H1 (cell line): ENCODE data around the gene JAKMIP2. TPM values are rescaled to one million over a fixed set of nuclear protein-coding genes. Genes with fewer than 3 reads are reported as not detected.

Experiments used
- CTCF ChIA-PET: fragments of 300-600 bp; sonication (Branson Sonifier 250); formaldehyde crosslinking; loops from one replicate; lab custom pipeline; 2021; ENCODE audit not compliant: partially characterized antibody; lab: Charles Lee
- POLR2A ChIA-PET: fragments of 300-600 bp; sonication (Branson Sonifier 250); formaldehyde crosslinking; loops from one replicate; lab custom pipeline; 2021; ENCODE audit warnings: inconsistent platforms; ENCODE audit not compliant: partially characterized antibody; lab: Charles Lee
- DNase-seq, 2 experiments: peaks; one replicate each; pipeline versions ENCODE4 v3.0.0 to v3.0.0-alpha.2; 2010 to 2022; ENCODE audit warnings: low spot score in 2 of 2, low read depth in 1 of 2, mixed read lengths in 1 of 2
- FAIRE-seq: peaks from 2 replicates; lab custom pipeline; 2011; peaks lifted over from hg19 to GRCh38; lab: Jason Lieb, UNC
- H2AFZ ChIP-seq: 2 replicates; pipeline ENCODE4 v1.8.1; 2012; ENCODE audit warnings: low read length, inconsistent platforms
- H2AK5ac ChIP-seq: 2 replicates; pipeline ENCODE4 v1.6.1; 2013; ENCODE audit warnings: low read depth, low read length
- H2BK120ac ChIP-seq: replicated peaks from 2 replicates; pipeline ENCODE3; 2013; ENCODE audit warnings: low read depth, low read length, inconsistent platforms
- H2BK12ac ChIP-seq: 2 replicates; pipeline ENCODE4 v1.6.1; 2013; ENCODE audit warnings: low read depth, low read length
- H2BK15ac ChIP-seq: 2 replicates; pipeline ENCODE4 v1.6.1; 2013; ENCODE audit warnings: low read length
- H2BK20ac ChIP-seq: 2 replicates; pipeline ENCODE4 v1.6.1; 2013; ENCODE audit warnings: low read length
- H2BK5ac ChIP-seq: 2 replicates; pipeline ENCODE4 v1.6.1; 2013; ENCODE audit warnings: low read depth, low read length
- H3K14ac ChIP-seq: 2 replicates; pipeline ENCODE4 v1.6.1; 2013; ENCODE audit warnings: inconsistent platforms; ENCODE audit not compliant: insufficient read length
- H3K18ac ChIP-seq: 2 replicates; pipeline ENCODE4 v1.6.1; 2013; ENCODE audit warnings: low read length; ENCODE audit errors: extremely low read depth
- H3K23ac ChIP-seq: 2 replicates; pipeline ENCODE4 v1.6.1; 2013; ENCODE audit warnings: inconsistent platforms; ENCODE audit not compliant: insufficient read length
- H3K23me2 ChIP-seq: 2 replicates; pipeline ENCODE4 v1.6.1; 2013; ENCODE audit warnings: low read depth, low read length
- H3K27ac ChIP-seq: 2 replicates; pipeline ENCODE4 v1.6.1; 2011; ENCODE audit warnings: low read depth, low read length, inconsistent platforms
- H3K27me3 ChIP-seq, 4 experiments: replicated peaks in 1 of 4; 1 replicate in 1 of 4; 2 replicates in 3 of 4; pipeline versions ENCODE4 v1.6.1 to v1.8.1; 2011 to 2013; ENCODE audit warnings: low read length in 3 of 4, mild to moderate bottlenecking in 3 of 4, inconsistent platforms in 2 of 4, mixed read lengths in 2 of 4, moderate library complexity in 1 of 4; ENCODE audit not compliant: control insufficient read depth in 3 of 4, insufficient read depth in 3 of 4; ENCODE audit errors: extremely low read depth in 1 of 4
- H3K36me3 ChIP-seq, 4 experiments: 2 replicates each; pipeline versions ENCODE4 v1.6.1 to v1.8.1; 2011 to 2013; ENCODE audit warnings: mild to moderate bottlenecking in 4 of 4, low read length in 3 of 4, moderate library complexity in 2 of 4, control low read depth in 1 of 4, inconsistent platforms in 1 of 4; ENCODE audit not compliant: insufficient read depth in 4 of 4, control insufficient read depth in 2 of 4
- H3K4ac ChIP-seq: replicated peaks from 2 replicates; pipeline ENCODE3; 2013; ENCODE audit warnings: low read length, low read depth, mixed read lengths, inconsistent platforms; ENCODE audit not compliant: insufficient read length
- H3K4me1 ChIP-seq, 4 experiments: replicated peaks in 1 of 4; 1 replicate in 1 of 4; 2 replicates in 3 of 4; pipeline versions ENCODE4 v1.6.1 to v1.8.1; 2011 to 2013; ENCODE audit warnings: low read length in 3 of 4, inconsistent platforms in 2 of 4, mixed read lengths in 1 of 4; ENCODE audit not compliant: insufficient read depth in 4 of 4, control insufficient read depth in 3 of 4
- H3K4me2 ChIP-seq, 2 experiments: 2 replicates each; pipeline versions ENCODE4 v1.6.1 to v1.8.1; 2011 to 2013; ENCODE audit warnings: low read depth in 2 of 2, low read length in 2 of 2, control low read depth in 1 of 2, inconsistent platforms in 1 of 2, mild to moderate bottlenecking in 1 of 2; ENCODE audit not compliant: insufficient read depth in 1 of 2
- H3K4me3 ChIP-seq, 4 experiments: fragments of 200-600, 300-600 bp in 1 of 4; sonication (generic), shearing (Covaris generic), sonication (Bioruptor Twin) in 1 of 4; 2 replicates each; pipeline versions ENCODE4 v1.5.1 to v1.8.1; 2011 to 2016; ENCODE audit warnings: low read length in 4 of 4, low read depth in 3 of 4, control low read depth in 2 of 4, inconsistent platforms in 2 of 4, mild to moderate bottlenecking in 2 of 4, mixed read lengths in 1 of 4, moderate library complexity in 1 of 4; ENCODE audit not compliant: insufficient read depth in 2 of 4; ENCODE audit errors: extremely low read depth in 1 of 4
- H3K56ac ChIP-seq: replicated peaks from 2 replicates; pipeline ENCODE3; 2013; ENCODE audit warnings: low read depth, mild to moderate bottlenecking, mixed read lengths, low read length, inconsistent platforms; ENCODE audit not compliant: insufficient read length
- H3K79me1 ChIP-seq: 2 replicates; pipeline ENCODE4 v1.6.1; 2013; ENCODE audit warnings: low read depth, low read length, control low read depth
- H3K79me2 ChIP-seq, 2 experiments: 2 replicates each; pipeline versions ENCODE4 v1.6.1 to v1.8.1; 2012 to 2013; ENCODE audit warnings: low read length in 2 of 2, mild to moderate bottlenecking in 2 of 2, inconsistent platforms in 1 of 2; ENCODE audit not compliant: insufficient read depth in 2 of 2, control insufficient read depth in 1 of 2
- H3K9ac ChIP-seq, 4 experiments: replicated peaks in 1 of 4; 1 replicate in 1 of 4; 2 replicates in 3 of 4; pipeline versions ENCODE4 v1.6.1 to v1.8.1; 2011 to 2013; ENCODE audit warnings: low read depth in 3 of 4, low read length in 3 of 4, control low read depth in 2 of 4, mild to moderate bottlenecking in 2 of 4, moderate library complexity in 2 of 4, inconsistent platforms in 1 of 4; ENCODE audit errors: extremely low read depth in 1 of 4
- H3K9me3 ChIP-seq, 2 experiments: 2 replicates each; pipeline versions ENCODE4 v1.6.1 to v1.8.1; 2012 to 2013; ENCODE audit warnings: mild to moderate bottlenecking in 2 of 2, moderate library complexity in 2 of 2, control low read depth in 1 of 2, inconsistent platforms in 1 of 2, low read depth in 1 of 2, low read length in 1 of 2, mixed read lengths in 1 of 2; ENCODE audit not compliant: insufficient read depth in 2 of 2
- H4K20me1 ChIP-seq, 2 experiments: replicated peaks in 1 of 2; 2 replicates each; pipeline versions ENCODE3 to v1.8.1; 2011 to 2013; ENCODE audit warnings: inconsistent platforms in 2 of 2, low read length in 2 of 2, mild to moderate bottlenecking in 1 of 2; ENCODE audit not compliant: insufficient read depth in 2 of 2, control insufficient read depth in 1 of 2
- H4K5ac ChIP-seq: 2 replicates; pipeline ENCODE4 v1.6.1; 2013; ENCODE audit warnings: low read length, low read depth, mixed read lengths, inconsistent platforms; ENCODE audit not compliant: insufficient read length
- H4K8ac ChIP-seq: 2 replicates; pipeline ENCODE4 v1.8.0; 2013; ENCODE audit warnings: mild to moderate bottlenecking, moderate library complexity, low read length, inconsistent platforms; ENCODE audit not compliant: insufficient read depth; ENCODE audit errors: extremely low read depth
- H4K91ac ChIP-seq: replicated peaks from 2 replicates; pipeline ENCODE3; 2013; ENCODE audit warnings: low read length, mixed read lengths, inconsistent platforms; ENCODE audit not compliant: insufficient read length
- E2F6 ChIP-seq: IDR thresholded peaks from 2 replicates; pipeline ENCODE4 v1.6.1; 2012; ENCODE audit warnings: inconsistent platforms
- JUN ChIP-seq: IDR thresholded peaks from 2 replicates; pipeline ENCODE4 v1.6.1; 2011; ENCODE audit warnings: low read depth, mild to moderate bottlenecking, improper control_type of control experiment, low read length
- SAP30 ChIP-seq: fragments of 300-600 bp; sonication (generic); IDR thresholded peaks from 2 replicates; pipeline ENCODE4 v1.7.1; 2012; ENCODE audit warnings: low read length, moderate library complexity, mild to moderate bottlenecking, inconsistent platforms; ENCODE audit not compliant: insufficient read depth, insufficient replicate concordance
- SIX5 ChIP-seq: IDR thresholded peaks from 2 replicates; pipeline ENCODE4 v1.6.1; 2011; ENCODE audit warnings: mild to moderate bottlenecking, low read depth, low read length
- SP4 ChIP-seq: IDR thresholded peaks from 2 replicates; pipeline ENCODE4 v1.6.1; 2012; ENCODE audit warnings: low read length, inconsistent platforms
- WGBS, 2 experiments: shearing (Covaris generic) in 1 of 2; methylation state at CpG; one replicate each; pipeline versions ENCODE4 v1.1.6 to v1.1.7; 2013 to 2015; ENCODE audit warnings: low lambda C conversion rate in 2 of 2, mixed read lengths in 2 of 2, inconsistent platforms in 1 of 2, low coverage in 1 of 2, missing lambda C conversion rate in 1 of 2; ENCODE audit not compliant: insufficient replicate concordance in 2 of 2, insufficient coverage in 1 of 2, insufficient read length in 1 of 2; ENCODE audit errors: extremely low coverage in 1 of 2, missing lambda C conversion rate in 1 of 2; 5-methylcytosine and 5-hydroxymethylcytosine counted together
- polyA plus RNA-seq, 7 experiments: library from polyadenylated mRNA; depleted of rRNA in 3 of 7; stranded (reverse) in 5 of 7; unstranded in 2 of 7; fragments of >200 nt in 5 of 7; fragments of 200-250 nt in 2 of 7; gene quantifications; 1 replicate in 5 of 7; 2 replicates in 1 of 7; 4 replicates in 1 of 7; pipeline versions ENCODE4 v1.2.1 to v1.2.3, GENCODE V29; 2011 to 2013; ENCODE audit warnings: missing spikeins in 2 of 7, mixed read lengths in 2 of 7
- total RNA-seq: library from RNA; stranded (reverse); fragmentation: NEBNext Ultra II Directional; extraction: Animal tissue kit (Norgen Biotek cat#: 25700); gene quantifications from 2 replicates; pipeline ENCODE4 v1.2.1, GENCODE V29; 2021
- TF ChIP-seq, protein P1 (sequence below): IDR thresholded peaks from 2 replicates; pipeline ENCODE4 v1.6.1; 2012; ENCODE audit warnings: inconsistent platforms

JAKMIP2 gene
- total and polyA plus RNA-seq, 2 of the 8 experiments (the other 6 are each of a cell fraction or from before 2014, with no cell fraction given): 2.4 to 13.6 TPM

GRCh38 chr5:147666419-147666818 is 116.1 kb downstream of the JAKMIP2 start:
- Histone ChIP-seq H3K4me3 (no peak overlapping the region), H3K27me3 (no peaks in the 10 kb centered on the region), H3K36me3 (peaks cover 5 to 42% (median 12%) of the 10 kb centered on the region in 4 experiments; a peak in 7 of 8 replicates), H3K9ac (no peak overlapping the region), H4K20me1 (no peaks in the 10 kb centered on the region), H3K23me2 (no peaks in the 10 kb centered on the region), H3K4me1 (no peaks in the 10 kb centered on the region), H2BK20ac (no peak overlapping the region), H3K27ac (no peak overlapping the region), H2BK120ac (no peak overlapping the region), H3K79me1 (no peaks in the 10 kb centered on the region; the same call in 1 of the 2 replicates), H2BK5ac (no peak overlapping the region), H3K56ac (no peak overlapping the region), H3K23ac (no peak overlapping the region), H2BK12ac (no peak overlapping the region), H3K4ac (no peak overlapping the region), H2AFZ (no peak overlapping the region), H3K9me3 (no peaks in the 10 kb centered on the region), H2AK5ac (no peak overlapping the region), H3K4me2 (no peak overlapping the region), H3K18ac (no peak overlapping the region), H4K8ac (no peak overlapping the region), H4K91ac (no peak overlapping the region), H4K5ac (no peak overlapping the region), H2BK15ac (no peak overlapping the region), H3K79me2 (no peaks in the 10 kb centered on the region), H3K14ac (no peak overlapping the region)
- 93% methylated on average over 6 of the region's 6 CpGs; no CpG with 5 or more reads in 1 of the 2 experiments for WGBS, 2 experiments
- ChIA-PET POLR2A (interaction anchor here (1.2 to 2.3 kb wide), 2 partner anchors 13 to 39 kb away, joined by 3 to 8 read pairs; no protein-coding TSS in a partner anchor), CTCF (interaction anchor here (1.4 kb wide), 1 partner anchor 23 kb away, joined by 3 read pairs; no protein-coding TSS in a partner anchor)
- no peak for TF ChIP-seq E2F6
- TF ChIP-seq SIX5: no peak
- no peak for TF ChIP-seq SP4
- TF ChIP-seq JUN: no peak
- TF ChIP-seq, protein P1, sequence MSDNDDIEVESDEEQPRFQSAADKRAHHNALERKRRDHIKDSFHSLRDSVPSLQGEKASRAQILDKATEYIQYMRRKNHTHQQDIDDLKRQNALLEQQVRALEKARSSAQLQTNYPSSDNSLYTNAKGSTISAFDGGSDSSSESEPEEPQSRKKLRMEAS: no peak
- TF ChIP-seq SAP30: no peak
- no peak for FAIRE-seq
- no peak for DNase-seq
